Chondrocyte (in vitro differentiated cells): ENCODE data around the gene SLC35B4. TPM values are rescaled to one million over a fixed set of nuclear protein-coding genes. Genes with fewer than 3 reads are reported as not detected.

ENCODE experiments used
- DNase-seq: peaks from one replicate; pipeline ENCODE4 v3.0.0; 2021; ENCODE audit warnings: mixed read lengths, low spot score
- H3K27ac Mint-ChIP-seq: one replicate; pipeline ENCODE4 v1.8.0; 2021; ENCODE audit warnings: mild to moderate bottlenecking, moderate library complexity, mixed read lengths; ENCODE audit not compliant: unreplicated experiment
- H3K27me3 Mint-ChIP-seq: 2 replicates; pipeline ENCODE4 v1.8.0; 2021; ENCODE audit warnings: low read depth, mixed read lengths
- H3K36me3 Mint-ChIP-seq: 2 replicates; pipeline ENCODE4 v1.8.0; 2021; ENCODE audit warnings: low read depth, mixed read lengths
- H3K4me1 Mint-ChIP-seq: 2 replicates; pipeline ENCODE4 v1.8.0; 2021; ENCODE audit warnings: low read depth, mild to moderate bottlenecking, mixed read lengths
- H3K4me3 Mint-ChIP-seq: one replicate; pipeline ENCODE4 v1.8.0; 2021; ENCODE audit warnings: mild to moderate bottlenecking, moderate library complexity, mixed read lengths; ENCODE audit not compliant: unreplicated experiment
- H3K9me3 Mint-ChIP-seq: 2 replicates; pipeline ENCODE4 v1.8.0; 2021; ENCODE audit warnings: low read depth, mixed read lengths
- total RNA-seq: library from RNA; stranded (reverse); gene quantifications from 3 replicates; pipeline ENCODE4 v1.2.1, GENCODE V29; 2021
- TF ChIP-seq, protein P1 (sequence below): fragments of 200-600 bp; sonication (generic); IDR thresholded peaks from 2 replicates; pipeline ENCODE4 v1.5.0; 2021; ENCODE audit warnings: antibody characterized with exemption, mild to moderate bottlenecking, moderate library complexity

Gene SLC35B4
- total RNA-seq, 1 donor from 2014 or later: 25.1 TPM

DNA sequence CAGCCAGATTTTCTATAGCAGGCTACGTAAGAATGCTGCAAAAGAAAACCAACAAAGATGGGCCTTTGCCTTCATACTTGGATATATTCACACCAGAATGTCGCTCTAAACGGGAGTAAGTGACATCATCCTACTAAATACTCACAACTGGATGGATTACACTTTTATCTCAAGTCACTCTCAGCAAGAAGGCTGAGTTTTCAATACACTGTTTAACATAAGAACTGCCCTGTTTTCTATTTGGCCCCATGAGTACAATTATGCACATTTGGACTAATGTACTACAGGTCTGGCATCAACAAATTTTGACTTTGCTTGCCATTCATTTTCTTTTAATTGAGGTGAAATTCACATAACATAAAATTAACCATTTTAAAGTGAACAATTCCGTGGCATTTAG lies 8.2 kb downstream of the SLC35B4 start:
- Mint-ChIP-seq H3K4me3 (no peak overlapping the region), H3K4me1 (no peaks in the 10 kb centered on the region), H3K9me3 (no peaks in the 10 kb centered on the region), H3K27me3 (no peaks in the 10 kb centered on the region), H3K36me3 (peaks cover 11% of the 10 kb centered on the region), H3K27ac (no peak overlapping the region)
- TF ChIP-seq, protein P1, sequence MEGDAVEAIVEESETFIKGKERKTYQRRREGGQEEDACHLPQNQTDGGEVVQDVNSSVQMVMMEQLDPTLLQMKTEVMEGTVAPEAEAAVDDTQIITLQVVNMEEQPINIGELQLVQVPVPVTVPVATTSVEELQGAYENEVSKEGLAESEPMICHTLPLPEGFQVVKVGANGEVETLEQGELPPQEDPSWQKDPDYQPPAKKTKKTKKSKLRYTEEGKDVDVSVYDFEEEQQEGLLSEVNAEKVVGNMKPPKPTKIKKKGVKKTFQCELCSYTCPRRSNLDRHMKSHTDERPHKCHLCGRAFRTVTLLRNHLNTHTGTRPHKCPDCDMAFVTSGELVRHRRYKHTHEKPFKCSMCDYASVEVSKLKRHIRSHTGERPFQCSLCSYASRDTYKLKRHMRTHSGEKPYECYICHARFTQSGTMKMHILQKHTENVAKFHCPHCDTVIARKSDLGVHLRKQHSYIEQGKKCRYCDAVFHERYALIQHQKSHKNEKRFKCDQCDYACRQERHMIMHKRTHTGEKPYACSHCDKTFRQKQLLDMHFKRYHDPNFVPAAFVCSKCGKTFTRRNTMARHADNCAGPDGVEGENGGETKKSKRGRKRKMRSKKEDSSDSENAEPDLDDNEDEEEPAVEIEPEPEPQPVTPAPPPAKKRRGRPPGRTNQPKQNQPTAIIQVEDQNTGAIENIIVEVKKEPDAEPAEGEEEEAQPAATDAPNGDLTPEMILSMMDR: no peak
- DNase-seq: no peak

DNA sequence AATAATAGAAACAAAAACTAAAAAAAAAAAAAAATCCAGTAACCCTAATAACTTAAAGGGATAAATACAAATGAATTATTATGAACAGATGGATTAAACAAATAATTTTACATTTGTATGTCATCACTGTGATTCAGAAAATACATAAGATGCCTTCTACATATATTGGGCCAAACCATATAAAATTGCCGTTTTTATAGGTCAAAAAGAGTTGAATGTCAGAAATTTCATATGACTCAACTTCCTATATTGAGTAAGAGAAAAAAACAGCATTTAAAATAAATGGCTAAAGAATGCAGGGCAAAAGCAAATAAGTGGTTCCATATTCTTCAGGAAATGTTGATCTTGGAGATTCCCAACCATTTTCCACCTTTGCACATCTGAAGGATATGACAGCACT lies 9.4 kb downstream of the SLC35B4 start:
- H3K36me3 Mint-ChIP-seq: peaks cover 11% of the 10 kb centered on the region
- TF ChIP-seq, protein P1: no peak
- H3K9me3 Mint-ChIP-seq: no peaks in the 10 kb centered on the region
- no peaks in the 10 kb centered on the region for H3K27me3 Mint-ChIP-seq
- H3K27ac Mint-ChIP-seq: no peak overlapping the region
- H3K4me3 Mint-ChIP-seq: no peak overlapping the region
- DNase-seq: no peak
- H3K4me1 Mint-ChIP-seq: peaks cover 1% of the 10 kb centered on the region

DNA sequence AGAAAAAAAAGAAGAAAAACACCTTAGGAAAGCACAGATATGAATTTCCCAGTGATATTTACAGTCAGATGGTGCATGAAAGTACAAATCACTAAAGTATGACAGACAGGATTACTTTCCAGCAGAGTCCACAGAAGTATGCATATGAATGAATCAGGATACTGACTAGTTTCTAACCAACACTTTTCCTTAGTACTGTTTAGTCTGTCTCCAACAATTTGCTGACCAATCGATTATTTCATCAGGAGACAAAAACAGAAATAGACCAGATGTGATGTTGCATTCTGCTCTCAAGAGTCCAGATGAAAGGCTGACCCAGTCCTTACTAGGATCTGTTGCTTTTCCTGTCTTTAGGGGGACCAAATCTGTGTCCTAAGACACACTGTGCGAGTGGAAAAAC lies 14.6 kb downstream of the SLC35B4 start:
- Mint-ChIP-seq H3K27ac (no peak overlapping the region), H3K9me3 (no peaks in the 10 kb centered on the region), H3K4me1 (peaks cover 6% of the 10 kb centered on the region), H3K27me3 (no peaks in the 10 kb centered on the region), H3K4me3 (no peak overlapping the region), H3K36me3 (peaks cover 27% of the 10 kb centered on the region)
- DNase-seq: no peak
- TF ChIP-seq, protein P1: no peak

DNA sequence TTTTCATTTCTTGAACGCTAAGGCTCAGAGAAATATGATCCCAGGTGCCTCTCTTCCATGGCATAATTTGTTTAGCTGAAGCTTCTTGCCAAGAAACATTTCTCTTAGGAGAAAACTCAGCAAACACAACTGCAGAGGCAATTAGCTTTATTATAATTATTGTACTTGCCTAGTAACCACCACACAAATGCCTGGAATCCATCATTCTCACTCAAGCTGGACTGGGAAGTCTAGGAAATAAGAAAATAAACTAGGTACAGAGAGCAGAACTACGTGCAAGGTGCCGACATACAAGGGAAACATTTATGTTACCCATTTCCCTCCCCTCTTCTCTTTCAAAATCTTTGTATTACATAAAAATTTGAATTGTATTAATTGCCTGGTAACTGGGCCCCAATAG lies 15.1 kb downstream of the SLC35B4 start:
- Mint-ChIP-seq H3K4me3 (no peak overlapping the region), H3K27me3 (no peaks in the 10 kb centered on the region), H3K36me3 (peaks cover 27% of the 10 kb centered on the region), H3K27ac (no peak overlapping the region), H3K9me3 (no peaks in the 10 kb centered on the region), H3K4me1 (peaks cover 6% of the 10 kb centered on the region)
- no peak for DNase-seq
- TF ChIP-seq, protein P1: no peak

DNA sequence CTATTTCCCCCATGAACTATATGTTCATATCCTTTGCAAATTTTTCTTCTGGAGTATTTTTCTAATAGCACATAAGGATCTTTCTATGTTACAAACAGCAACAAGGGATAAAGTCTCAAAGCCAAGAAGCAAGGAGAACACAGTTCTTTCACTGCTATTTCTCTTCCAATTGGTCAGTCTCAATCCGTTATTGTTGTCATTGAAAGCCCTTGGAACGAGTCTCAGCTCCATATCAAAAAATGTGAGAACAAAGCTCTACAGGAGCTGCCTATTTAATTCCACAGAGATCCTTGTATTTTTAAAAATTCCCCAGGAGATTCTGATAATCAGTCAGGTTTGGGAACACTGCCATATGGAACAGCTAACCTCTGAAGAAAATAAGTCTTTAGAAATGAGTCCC lies 15.7 kb downstream of the SLC35B4 start:
- no peak overlapping the region for H3K4me3 Mint-ChIP-seq
- H3K4me1 Mint-ChIP-seq: peaks cover 6% of the 10 kb centered on the region
- no peaks in the 10 kb centered on the region for H3K27me3 Mint-ChIP-seq
- no peak overlapping the region for H3K27ac Mint-ChIP-seq
- H3K36me3 Mint-ChIP-seq: peaks cover 29% of the 10 kb centered on the region
- H3K9me3 Mint-ChIP-seq: peaks cover 2% of the 10 kb centered on the region
- DNase-seq: no peak
- TF ChIP-seq, protein P1: no peak
